WI38 (cell line): ENCODE data around the gene IFIT3.
"Not testable (repeated sequence)": the region's sequence is repeated elsewhere in the genome, so short reads cannot be mapped to it uniquely, and the experiment has no call there.

Experiments used
- H3K4me3 ChIP-seq: 2 replicates; pipeline ENCODE4 v1.5.1; 2011; ENCODE audit warnings: low read depth, mild to moderate bottlenecking, control low read depth, low read length
- CTCF ChIP-seq: IDR thresholded peaks from 2 replicates; pipeline ENCODE4 v1.5.1; 2012; ENCODE audit warnings: low read depth, mild to moderate bottlenecking, control low read depth, low read length

IFIT3 gene

GRCh38 chr10:89346405-89347254 lies 18.8 kb downstream of the IFIT3 start:
- TF ChIP-seq CTCF: no peak
- no peak overlapping the region for H3K4me3 ChIP-seq

- H3K4me3 ChIP-seq: no peak overlapping the region
- TF ChIP-seq CTCF: no peak
Measured at GRCh38 chr10:89347701-89348457, 20.1 kb downstream of the IFIT3 start.

- H3K4me3 ChIP-seq: no peak overlapping the region
Measured at GRCh38 chr10:89348481-89348880, 20.7 kb downstream of the IFIT3 start.

GRCh38 chr10:89348975-89349374 lies 21.2 kb downstream of the IFIT3 start:
- no peak for TF ChIP-seq CTCF
- no peak overlapping the region for H3K4me3 ChIP-seq

More at GRCh38 chr10:89348481-89348880, 20.7 kb downstream of the IFIT3 start:
- TF ChIP-seq CTCF: no peak

- not testable (repeated sequence) for H3K4me3 ChIP-seq
Measured at GRCh38 chr10:89350631-89351315, 23.0 kb downstream of the IFIT3 start.

GRCh38 chr10:89351412-89351779 lies 23.6 kb downstream of the IFIT3 start:
- no peak overlapping the region for H3K4me3 ChIP-seq
- no peak for TF ChIP-seq CTCF

GRCh38 chr10:89351780-89352597 lies 24.2 kb downstream of the IFIT3 start:
- peak overlapping the region; percentile 20; the same call in 1 of the 2 replicates for H3K4me3 ChIP-seq
- TF ChIP-seq CTCF: no peak
